Dedifferentiated amniotic fluid mesenchymal stem cell (primary cell): ENCODE results near the gene MAST1.
"Not testable (repeated sequence)": the region's sequence is repeated elsewhere in the genome, so short reads cannot be mapped to it uniquely, and the experiment has no call there.

ENCODE experiments used
- DNase-seq: peaks from one replicate; pipeline ENCODE4 v3.0.0-alpha.2; 2016; ENCODE audit errors: extremely low spot score

The MAST1 gene

GRCh38 chr19:12893582-12893981 is 55.3 kb downstream of the MAST1 start:
- DNase-seq, result no peak

GRCh38 chr19:12896460-12896859 is 58.1 kb downstream of the MAST1 start:
- DNase-seq, result no peak

GRCh38 chr19:12899891-12900518 is 61.7 kb downstream of the MAST1 start:
- DNase-seq, result no peak

GRCh38 chr19:12907166-12907565 is 68.9 kb downstream of the MAST1 start:
- DNase-seq, result no peak

- DNase-seq, result no peak
These were observed 74.3 kb downstream of the MAST1 start for GRCh38 chr19:12912571-12912970.

GRCh38 chr19:12913011-12913561 is 74.8 kb downstream of the MAST1 start:
- peak; percentile 23 for DNase-seq

- DNase-seq, result no peak
These were observed 75.8 kb downstream of the MAST1 start for GRCh38 chr19:12913851-12914690.

- not testable (repeated sequence) for DNase-seq
These were observed 77.5 kb downstream of the MAST1 start for GRCh38 chr19:12915860-12916259.

GRCh38 chr19:12918253-12918652 is 79.9 kb downstream of the MAST1 start:
- no peak for DNase-seq

- no peak for DNase-seq
These were observed 82.7 kb downstream of the MAST1 start for GRCh38 chr19:12921047-12921446.

GRCh38 chr19:12922959-12923358 is 84.6 kb downstream of the MAST1 start:
- DNase-seq, result no peak
